H1 (cell line): ENCODE results near the gene EML1.

Experiments
- CBX5 ChIP-seq: fragments of 300-800, 300-1000 bp; sonication (generic); IDR thresholded peaks from 2 replicates; pipeline ENCODE4 v1.7.1; 2016; ENCODE audit warnings: antibody characterized with exemption, low read length, low read depth
- CREB1 ChIP-seq: IDR thresholded peaks from 2 replicates; pipeline ENCODE4 v1.6.1; 2012; ENCODE audit warnings: inconsistent platforms
- NRF1 ChIP-seq: IDR thresholded peaks from 2 replicates; pipeline ENCODE4 v1.6.1; 2011; ENCODE audit warnings: mild to moderate bottlenecking, low read depth, low read length, improper control_type of control experiment
- POLR2A ChIP-seq, 2 experiments: IDR thresholded peaks; 1 replicate in 1 of 2; 2 replicates in 1 of 2; pipeline ENCODE4 v1.6.1; 2011; ENCODE audit warnings: low read depth in 2 of 2, low read length in 2 of 2, mild to moderate bottlenecking in 2 of 2; ENCODE audit errors: control extremely low read depth in 1 of 2
- POLR2AphosphoS5 ChIP-seq: IDR thresholded peaks from 2 replicates; pipeline ENCODE4 v1.6.1; 2011; ENCODE audit warnings: low read depth, low read length
- YY1 ChIP-seq: IDR thresholded peaks from 2 replicates; pipeline ENCODE4 v1.6.1; 2011; ENCODE audit warnings: low read depth, mild to moderate bottlenecking, low read length
- TF ChIP-seq, protein P1 (sequence below), 3 experiments: IDR thresholded peaks; 1 replicate in 2 of 3; 2 replicates in 1 of 3; pipeline versions ENCODE4 v1.5.1 to v1.6.1; 2011; ENCODE audit warnings: low read length in 3 of 3, mild to moderate bottlenecking in 3 of 3, inconsistent platforms in 2 of 3, low read depth in 1 of 3, moderate library complexity in 1 of 3; ENCODE audit not compliant: insufficient read depth in 1 of 3; ENCODE audit errors: control extremely low read depth in 1 of 3

DNA sequence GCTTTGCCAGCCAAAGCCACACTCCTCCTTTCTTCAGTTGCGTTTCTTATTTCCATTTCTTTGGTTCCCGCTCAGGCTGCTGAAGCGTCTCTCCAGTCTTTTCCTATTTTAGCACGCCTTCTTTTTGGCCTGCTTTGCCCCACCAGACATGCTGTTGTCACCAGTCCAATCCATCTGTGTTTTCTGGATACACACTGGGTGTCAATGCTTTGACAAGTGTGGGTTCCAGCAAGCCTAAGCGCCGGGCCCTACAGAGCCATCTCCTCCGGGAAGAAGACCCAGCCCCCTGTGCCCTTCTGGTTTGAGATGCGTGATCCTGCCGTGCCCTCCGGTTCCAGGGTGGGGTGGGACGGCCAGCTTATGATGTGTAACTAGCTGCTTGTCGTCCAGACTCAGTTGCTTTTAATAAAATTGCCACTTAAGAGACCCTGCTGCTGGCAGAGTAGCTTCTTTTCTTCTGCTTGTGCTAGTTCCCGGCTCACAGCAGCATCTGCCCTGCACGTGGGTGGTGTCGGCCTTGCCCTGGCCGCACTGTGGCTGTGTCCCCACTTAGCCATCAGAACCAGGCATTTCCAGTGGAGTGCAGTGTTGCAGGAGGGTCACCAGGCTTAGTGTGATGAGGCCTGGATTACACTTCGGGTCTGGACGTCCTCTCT lies 29.7 kb downstream of the EML1 start:
- TF ChIP-seq POLR2A (IDR thresholded peaks at IDR 0.05; ENCODE audit: control extremely low read depth in 1 of 2, low read depth in 2 of 2, low read length in 2 of 2), result no peak
- TF ChIP-seq POLR2AphosphoS5, result no peak
- TF ChIP-seq, protein P1, sequence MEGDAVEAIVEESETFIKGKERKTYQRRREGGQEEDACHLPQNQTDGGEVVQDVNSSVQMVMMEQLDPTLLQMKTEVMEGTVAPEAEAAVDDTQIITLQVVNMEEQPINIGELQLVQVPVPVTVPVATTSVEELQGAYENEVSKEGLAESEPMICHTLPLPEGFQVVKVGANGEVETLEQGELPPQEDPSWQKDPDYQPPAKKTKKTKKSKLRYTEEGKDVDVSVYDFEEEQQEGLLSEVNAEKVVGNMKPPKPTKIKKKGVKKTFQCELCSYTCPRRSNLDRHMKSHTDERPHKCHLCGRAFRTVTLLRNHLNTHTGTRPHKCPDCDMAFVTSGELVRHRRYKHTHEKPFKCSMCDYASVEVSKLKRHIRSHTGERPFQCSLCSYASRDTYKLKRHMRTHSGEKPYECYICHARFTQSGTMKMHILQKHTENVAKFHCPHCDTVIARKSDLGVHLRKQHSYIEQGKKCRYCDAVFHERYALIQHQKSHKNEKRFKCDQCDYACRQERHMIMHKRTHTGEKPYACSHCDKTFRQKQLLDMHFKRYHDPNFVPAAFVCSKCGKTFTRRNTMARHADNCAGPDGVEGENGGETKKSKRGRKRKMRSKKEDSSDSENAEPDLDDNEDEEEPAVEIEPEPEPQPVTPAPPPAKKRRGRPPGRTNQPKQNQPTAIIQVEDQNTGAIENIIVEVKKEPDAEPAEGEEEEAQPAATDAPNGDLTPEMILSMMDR (IDR thresholded peaks at IDR 0.05; ENCODE audit: control extremely low read depth in 1 of 3, insufficient read depth in 1 of 3, low read depth in 1 of 3, low read length in 3 of 3), result no peak
- no peak for TF ChIP-seq CBX5
- TF ChIP-seq YY1, result no peak
- no peak for TF ChIP-seq NRF1
- TF ChIP-seq CREB1, result no peak
